ENCODE results near the gene NAA35. TPM values are rescaled to one million over a fixed set of nuclear protein-coding genes. Genes with fewer than 3 reads are reported as not detected.

The NAA35 gene
- total RNA-seq (2014; rRNA removed) (12.2 and 14.6 TPM in 2 replicates), Bru-seq, nascent RNA (percentile 81 among the genes with signal in this experiment), BruChase-seq, experiment 1, labeled RNA remaining after a 6-hour chase (percentile 68 among the genes with signal in this experiment), BruChase-seq, experiment 2, labeled RNA remaining after a 2-hour chase (percentile 78 among the genes with signal in this experiment)
- long read RNA-seq, partial matches to known transcripts, result 19 of 45 reads
- long read RNA-seq, other reads (novel, unspliced or antisense), result 22 of 45 reads

DNA sequence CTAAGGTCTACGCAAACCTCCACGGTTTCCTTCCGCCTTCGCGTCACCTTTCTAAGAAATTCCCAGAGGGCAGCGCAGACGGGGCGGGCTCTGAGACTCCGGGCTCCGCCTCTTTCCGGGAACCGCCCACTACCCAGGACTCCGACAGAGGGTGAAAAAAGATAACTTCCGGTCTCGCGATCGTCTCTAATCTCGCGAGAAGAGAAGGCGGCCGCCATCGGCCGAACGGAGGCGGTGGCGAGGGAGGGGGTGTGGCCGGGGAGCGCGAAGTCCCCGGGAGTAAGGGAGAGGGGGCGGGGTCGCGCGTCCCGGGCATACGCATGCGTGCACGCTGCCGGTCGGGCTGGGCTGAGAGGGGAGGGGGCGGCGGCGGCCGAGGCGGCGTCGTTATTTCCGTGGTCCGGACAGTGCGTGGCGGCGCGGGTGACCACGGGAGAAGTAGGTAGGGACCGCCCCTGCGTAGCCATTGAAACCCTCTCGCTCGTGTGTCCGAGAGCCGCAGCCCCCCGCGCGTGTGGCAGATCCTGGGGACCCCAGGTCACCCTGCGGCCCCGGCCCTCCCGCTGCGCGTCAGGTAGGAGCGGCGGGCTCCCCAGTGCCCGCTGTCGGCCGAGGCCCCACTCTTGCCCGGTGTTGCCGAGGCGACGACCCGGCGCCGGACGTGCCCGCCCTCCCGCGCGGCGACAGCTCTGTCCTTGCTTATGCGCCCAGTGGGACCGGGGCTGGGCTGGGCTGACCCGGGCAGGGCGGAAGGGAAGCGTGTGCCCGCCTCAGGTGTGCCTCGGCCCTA is at the start of gene NAA35:
NAA35 (plus strand) TSS at position 315 of the 790 bp plus-strand sequence. CDS start 1,014 bp downstream, outside the sequence.
- intact Hi-C loops (cut with micrococcal nuclease), result loop anchor here (5.0 kb wide), 2 partner anchors 134 to 411 kb away; partner anchors contain the start of gene TUT7
- H3K9me2 ChIP-seq (replicated peaks; ENCODE audit: low read length), result no peaks in the 10 kb centered on the region

DNA sequence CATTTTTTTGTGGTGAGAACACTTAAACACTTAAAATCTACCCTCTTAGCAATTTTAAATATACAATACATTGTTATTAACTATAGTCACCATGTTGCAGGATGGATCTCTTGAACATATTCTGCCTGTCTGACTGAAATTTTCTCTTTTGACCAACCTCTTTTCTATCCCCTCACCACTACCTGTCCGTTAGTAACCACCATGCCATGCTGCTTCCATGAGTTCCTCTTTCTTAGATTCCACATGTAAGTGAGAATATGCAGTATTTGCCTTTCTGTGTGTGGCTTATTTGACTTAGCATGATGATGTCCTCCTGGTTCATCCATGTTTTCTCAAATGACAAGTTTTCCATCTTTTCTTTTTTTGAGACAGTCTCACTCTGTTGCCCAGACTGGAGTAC is 48.5 kb upstream of the NAA35 start:
- Histone ChIP-seq H3K27me3 (ENCODE audit: low read length) (no peaks in the 10 kb centered on the region), H3K27ac (ENCODE audit: low read length) (no peak overlapping the region), H3F3A (ENCODE audit: low read length, unreplicated experiment) (no peaks in the 10 kb centered on the region), H3K4me2 (ENCODE audit: low read length) (no peak overlapping the region), H3K4me3 (ENCODE audit: low read length) (no peak overlapping the region), H3K9me2 (replicated peaks; ENCODE audit: low read length) (no peaks in the 10 kb centered on the region), H3K4me1 (ENCODE audit: insufficient read depth, low read length) (no peaks in the 10 kb centered on the region), H3K36me3 (ENCODE audit: low read depth, low read length) (no peaks in the 10 kb centered on the region), H3K9me3 (ENCODE audit: low read length) (no peaks in the 10 kb centered on the region), H3K9ac (ENCODE audit: low read length) (no peak overlapping the region), H4K20me1 (ENCODE audit: low read length) (no peaks in the 10 kb centered on the region), H2AFZ (ENCODE audit: low read length) (no peak overlapping the region), H3K79me2 (ENCODE audit: low read length) (no peaks in the 10 kb centered on the region)
- DNase-seq (no peak), ATAC-seq (no peak)
- no TSS peak for BruUV-seq (replicated peaks)
- CTCF ChIA-PET, result no interaction called here
- intact Hi-C loops (cut with micrococcal nuclease), result no loop called here
- TF ChIP-seq EZH2 (IDR thresholded peaks at IDR 0.05; ENCODE audit: low read length, unreplicated experiment) (no peak), EZH2phosphoT487 (IDR thresholded peaks at IDR 0.05; ENCODE audit: borderline replicate concordance, low read length) (no peak)
- TF ChIP-seq, protein P1, sequence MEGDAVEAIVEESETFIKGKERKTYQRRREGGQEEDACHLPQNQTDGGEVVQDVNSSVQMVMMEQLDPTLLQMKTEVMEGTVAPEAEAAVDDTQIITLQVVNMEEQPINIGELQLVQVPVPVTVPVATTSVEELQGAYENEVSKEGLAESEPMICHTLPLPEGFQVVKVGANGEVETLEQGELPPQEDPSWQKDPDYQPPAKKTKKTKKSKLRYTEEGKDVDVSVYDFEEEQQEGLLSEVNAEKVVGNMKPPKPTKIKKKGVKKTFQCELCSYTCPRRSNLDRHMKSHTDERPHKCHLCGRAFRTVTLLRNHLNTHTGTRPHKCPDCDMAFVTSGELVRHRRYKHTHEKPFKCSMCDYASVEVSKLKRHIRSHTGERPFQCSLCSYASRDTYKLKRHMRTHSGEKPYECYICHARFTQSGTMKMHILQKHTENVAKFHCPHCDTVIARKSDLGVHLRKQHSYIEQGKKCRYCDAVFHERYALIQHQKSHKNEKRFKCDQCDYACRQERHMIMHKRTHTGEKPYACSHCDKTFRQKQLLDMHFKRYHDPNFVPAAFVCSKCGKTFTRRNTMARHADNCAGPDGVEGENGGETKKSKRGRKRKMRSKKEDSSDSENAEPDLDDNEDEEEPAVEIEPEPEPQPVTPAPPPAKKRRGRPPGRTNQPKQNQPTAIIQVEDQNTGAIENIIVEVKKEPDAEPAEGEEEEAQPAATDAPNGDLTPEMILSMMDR (conservative IDR thresholded peaks at IDR 0.05; ENCODE audit: low read depth, low read length), result no peak
- POLR2A ChIA-PET (ENCODE audit: unreplicated experiment), result no interaction called here

More for the DNA sequence above, at the start of gene NAA35:
- ATAC-seq (peak; percentile 85), DNase-seq (peak; percentile 97)
- Histone ChIP-seq H3K27ac (ENCODE audit: low read length) (peak within 1 kb of the TSS; percentile 55), H3K4me1 (ENCODE audit: insufficient read depth, low read length) (peaks cover 21% of the 10 kb centered on the region), H3K4me3 (ENCODE audit: low read length) (peak within 1 kb of the TSS; percentile 96), H3K9ac (ENCODE audit: low read length) (peak within 1 kb of the TSS; percentile 96), H3K27me3 (ENCODE audit: low read length) (no peaks in the 10 kb centered on the region), H3K36me3 (ENCODE audit: low read depth, low read length) (peaks cover 16% of the 10 kb centered on the region), H4K20me1 (ENCODE audit: low read length) (no peaks in the 10 kb centered on the region), H3K4me2 (ENCODE audit: low read length) (peak within 1 kb of the TSS; percentile 87), H2AFZ (ENCODE audit: low read length) (peak within 1 kb of the TSS; percentile 89), H3F3A (ENCODE audit: low read length, unreplicated experiment) (no peaks in the 10 kb centered on the region), H3K79me2 (ENCODE audit: low read length) (peaks cover 50% of the 10 kb centered on the region), H3K9me3 (ENCODE audit: low read length) (no peaks in the 10 kb centered on the region)
- POLR2A ChIA-PET (ENCODE audit: unreplicated experiment), result no interaction called here
- BruUV-seq (replicated peaks), result no TSS peak
- CTCF ChIA-PET, result interaction anchor here (0.5 kb wide), 1 partner anchor 128 kb away, joined by 3 read pairs; no protein-coding TSS in a partner anchor
- TF ChIP-seq EZH2phosphoT487 (IDR thresholded peaks at IDR 0.05; ENCODE audit: borderline replicate concordance, low read length) (no peak), EZH2 (IDR thresholded peaks at IDR 0.05; ENCODE audit: low read length, unreplicated experiment) (no peak)
- TF ChIP-seq, protein P1 (conservative IDR thresholded peaks at IDR 0.05; ENCODE audit: low read depth, low read length), result no peak
